ENCODE measurements around the gene AEN. TPM values are rescaled to one million over a fixed set of nuclear protein-coding genes. Genes with fewer than 3 reads are reported as not detected.

AEN gene
- total RNA-seq, 1 experiment from 2014 or later, result 183 TPM

GRCh38 chr15:88661041-88661700 lies 40.0 kb downstream of the AEN start:
- Mint-ChIP-seq H3K4me3 (no peak overlapping the region), H3K36me3 (no peaks in the 10 kb centered on the region), H3K27me3 (ENCODE audit: low read depth) (no peaks in the 10 kb centered on the region), H3K27ac (no peak overlapping the region), H3K4me1 (peaks cover 2% of the 10 kb centered on the region; the same call in 1 of the 2 replicates), H3K9me3 (no peaks in the 10 kb centered on the region)
- TF ChIP-seq NFATC4 (CRISPR knock-in tag; IDR thresholded peaks at IDR 0.05), result no peak
- no peak for TF ChIP-seq CREM (CRISPR knock-in tag; IDR thresholded peaks at IDR 0.05)
- no peak for TF ChIP-seq ZNF425 (CRISPR knock-in tag; conservative IDR thresholded peaks at IDR 0.05)
- TF ChIP-seq ZNF281 (CRISPR knock-in tag; IDR thresholded peaks at IDR 0.05), result no peak
- no peak for TF ChIP-seq MLX (CRISPR knock-in tag; IDR thresholded peaks at IDR 0.05)
- TF ChIP-seq E2F5 (CRISPR knock-in tag; IDR thresholded peaks at IDR 0.05), result no peak
- no peak for TF ChIP-seq FOXJ3 (CRISPR knock-in tag; IDR thresholded peaks at IDR 0.05; ENCODE audit: borderline replicate concordance)
- no peak for TF ChIP-seq ZNF423 (CRISPR knock-in tag; IDR thresholded peaks at IDR 0.05)
- TF ChIP-seq ETV6 (CRISPR knock-in tag; IDR thresholded peaks at IDR 0.05), result no peak
- TF ChIP-seq USF1 (CRISPR knock-in tag; IDR thresholded peaks at IDR 0.05), result no peak
- no peak for TF ChIP-seq ZNF671 (CRISPR knock-in tag; IDR thresholded peaks at IDR 0.05)
- TF ChIP-seq ARID4B (CRISPR knock-in tag; IDR thresholded peaks at IDR 0.05; ENCODE audit: borderline replicate concordance), result no peak
- TF ChIP-seq IRF2 (CRISPR knock-in tag; IDR thresholded peaks at IDR 0.05; ENCODE audit: borderline replicate concordance, low read depth), result no peak
- no peak for TF ChIP-seq CDX4 (CRISPR knock-in tag; IDR thresholded peaks at IDR 0.05; ENCODE audit: borderline replicate concordance)
- ChIA-PET CTCF (no interaction called here), POLR2A (no interaction called here)
- ATAC-seq (no peak), DNase-seq (ENCODE audit: low spot score) (no peak)
